K562 (cell line): ENCODE results near the gene AFF1. TPM values are rescaled to one million over a fixed set of nuclear protein-coding genes. Genes with fewer than 3 reads are reported as not detected.

Experiments
- ATAC-seq: fragments of 200-7000 bp; cut with Tn5 transposase; 3 replicates; pipeline ENCODE4 v1.9.1; 2020; ENCODE audit warnings: moderate library complexity
- BruUV-seq: library from RNA; stranded (reverse); fragments of 400-500 nt; replicated peaks from 2 replicates; lab custom pipeline; 2021; lab: Mats Ljungman, UMichigan
- CTCF ChIA-PET: fragments of 300-600 bp; formaldehyde crosslinking; extraction: SDS; loops from one replicate; lab custom pipeline; 2021; ENCODE audit warnings: low intra/inter-chr PET ratio; lab: Yijun Ruan, JAX
- POLR2A ChIA-PET: fragments of 300-600, 350-650 bp; sonication (Branson Sonifier 250); formaldehyde crosslinking; extraction: SDS; loops from one replicate; lab custom pipeline; 2021; ENCODE audit warnings: antibody characterized with exemption, inconsistent platforms; lab: Yijun Ruan, JAX
- DNase-seq, 4 experiments: peaks; one replicate each; pipeline versions ENCODE4 v3.0.0 to v3.0.0-alpha.2; 2011 to 2018; ENCODE audit warnings: low spot score in 3 of 4, mixed read lengths in 3 of 4; ENCODE audit errors: extremely low read depth in 1 of 4
- FAIRE-seq: peaks from 2 replicates; lab custom pipeline; 2011; peaks lifted over from hg19 to GRCh38; lab: Jason Lieb, UNC
- H2AFZ ChIP-seq: 2 replicates; pipeline ENCODE4 v1.6.0; 2011; ENCODE audit warnings: low read depth, low read length, control low read depth, inconsistent platforms
- H3K27ac ChIP-seq: fragments of 200-600 bp; 3 replicates; pipeline ENCODE4 v1.8.0; 2011; ENCODE audit warnings: low read depth, mild to moderate bottlenecking, control low read depth, inconsistent platforms, low read length, moderate library complexity, mixed read lengths; ENCODE audit errors: extremely low read depth
- H3K27me3 ChIP-seq, 2 experiments: fragments of 300-600 bp in 1 of 2; 2 replicates in 1 of 2; 3 replicates in 1 of 2; pipeline versions ENCODE4 v1.6.0 to v1.8.0; 2011; ENCODE audit warnings: inconsistent platforms in 2 of 2, low read length in 2 of 2, mild to moderate bottlenecking in 1 of 2, mixed read lengths in 1 of 2, moderate library complexity in 1 of 2; ENCODE audit not compliant: control insufficient read depth in 2 of 2, insufficient read depth in 2 of 2
- H3K36me3 ChIP-seq: fragments of 300-600 bp; 3 replicates; pipeline ENCODE4 v1.8.0; 2011; ENCODE audit warnings: mild to moderate bottlenecking, low read length, inconsistent platforms; ENCODE audit not compliant: control insufficient read depth, insufficient read depth
- H3K4me1 ChIP-seq, 2 experiments: fragments of 200-600 bp in 1 of 2; replicated peaks in 1 of 2; 2 replicates in 1 of 2; 3 replicates in 1 of 2; pipeline versions ENCODE4 v1.5.1 to v1.8.0; 2011; ENCODE audit warnings: inconsistent platforms in 2 of 2, low read length in 2 of 2, mild to moderate bottlenecking in 1 of 2, mixed read lengths in 1 of 2, moderate library complexity in 1 of 2; ENCODE audit not compliant: control insufficient read depth in 2 of 2, insufficient read depth in 2 of 2
- H3K4me2 ChIP-seq: 2 replicates; pipeline ENCODE4 v1.6.1; 2011; ENCODE audit warnings: low read length, control low read depth, inconsistent platforms, mixed read lengths; ENCODE audit not compliant: insufficient read depth
- H3K4me3 ChIP-seq: fragments of 200-600 bp; sonication (generic), shearing (Covaris generic); 2 replicates; pipeline ENCODE4 v1.5.1; 2016; ENCODE audit warnings: control low read depth, inconsistent platforms
- H3K79me2 ChIP-seq: fragments of 200-600 bp; 3 replicates; pipeline ENCODE4 v1.8.0; 2011; ENCODE audit warnings: low read length, inconsistent platforms; ENCODE audit not compliant: control insufficient read depth, insufficient read depth
- H3K9ac ChIP-seq, 2 experiments: 2 replicates each; pipeline versions ENCODE4 v1.6.0 to v1.6.1; 2011; ENCODE audit warnings: low read depth in 2 of 2, low read length in 2 of 2, control low read depth in 1 of 2, inconsistent platforms in 1 of 2, mild to moderate bottlenecking in 1 of 2, mixed read lengths in 1 of 2; ENCODE audit not compliant: insufficient read depth in 1 of 2
- H3K9me1 ChIP-seq: one replicate; pipeline ENCODE4 v1.6.0; 2011; ENCODE audit warnings: inconsistent platforms, mild to moderate bottlenecking, low read length, moderate library complexity; ENCODE audit not compliant: control insufficient read depth, insufficient read depth
- H3K9me3 ChIP-seq: replicated peaks from 2 replicates; pipeline ENCODE4 v1.5.1; 2011; ENCODE audit warnings: low read depth, low read length, inconsistent platforms; ENCODE audit not compliant: control insufficient read depth, insufficient read depth
- H4K20me1 ChIP-seq: replicated peaks from 2 replicates; pipeline ENCODE4 v1.6.1; 2011; ENCODE audit warnings: low read length, inconsistent platforms, mixed read lengths; ENCODE audit not compliant: control insufficient read depth, insufficient read depth
- TCF3 ChIP-seq: sonication (generic); formaldehyde crosslinking; IDR thresholded peaks from 2 replicates; pipeline ENCODE4 v1.4.0; 2020; ENCODE audit warnings: mild to moderate bottlenecking, missing genetic modification reagents
- ZNF12 ChIP-seq: sonication (generic); formaldehyde crosslinking; IDR thresholded peaks from 2 replicates; pipeline ENCODE4 v1.4.0; 2020; ENCODE audit warnings: mild to moderate bottlenecking, missing genetic modification reagents
- whole genome bisulfite sequencing: fragments of 100-300 bp; shearing (Covaris generic); methylation state at CpG from one replicate; pipeline ENCODE4 v1.1.6; 2016; ENCODE audit warnings: low coverage, mixed read lengths; ENCODE audit not compliant: insufficient coverage; ENCODE audit errors: missing lambda C conversion rate; 5-methylcytosine and 5-hydroxymethylcytosine counted together
- in situ Hi-C: fragments of 300-500 bp; cut with MboI; formaldehyde crosslinking; loops from 4 replicates; pipeline ENCODE4 v1.15.0; 2018; ENCODE audit warnings: inconsistent platforms, mixed read lengths
- intact Hi-C: fragments of 100-400 bp; cut with micrococcal nuclease; formaldehyde crosslinking; loops from 2 replicates; pipeline ENCODE4 v1.14.2; 2022
- polyA plus RNA-seq, 8 experiments: library from polyadenylated mRNA; depleted of rRNA in 4 of 8; stranded (reverse) in 5 of 8; unstranded in 3 of 8; fragments of >200 nt; fragmentation: Nextera tagmentation in 2 of 8; fragmentation: Illumina TruSeq in 1 of 8; extraction: Ambion mirVana in 2 of 8; extraction: Trizol in 1 of 8; gene quantifications; 2 replicates each; pipeline versions ENCODE4 v1.2.1 to v1.2.3, GENCODE V29; 2011 to 2014; ENCODE audit warnings: inconsistent platforms in 1 of 8, missing spikeins in 1 of 8
- total RNA-seq, 7 experiments: library from RNA; depleted of rRNA in 6 of 7; stranded (reverse); fragments of >200 nt in 6 of 7; fragmentation: Illumina TruSeq in 2 of 7; extraction: Trizol in 2 of 7; gene quantifications; 2 replicates each; pipeline versions ENCODE4 v1.2.1 to v1.2.3, GENCODE V29; 2011 to 2021; ENCODE audit warnings: low replicate concordance in 1 of 7
- TF ChIP-seq, protein P1 (sequence below): fragments of 450-650 bp; IDR thresholded peaks from 2 replicates; pipeline ENCODE4 v1.6.1; 2016
- TF ChIP-seq, protein P2 (sequence below): fragments of 450-650 bp; IDR thresholded peaks from 2 replicates; pipeline ENCODE4 v1.6.1; 2018; ENCODE audit not compliant: partially characterized antibody

The AFF1 gene
- total and polyA plus RNA-seq, 9 of the 15 experiments (the other 6 are each of a cell fraction or from before 2014, with no cell fraction given), result 4.1 to 47.5 (median 17.2) TPM

DNA sequence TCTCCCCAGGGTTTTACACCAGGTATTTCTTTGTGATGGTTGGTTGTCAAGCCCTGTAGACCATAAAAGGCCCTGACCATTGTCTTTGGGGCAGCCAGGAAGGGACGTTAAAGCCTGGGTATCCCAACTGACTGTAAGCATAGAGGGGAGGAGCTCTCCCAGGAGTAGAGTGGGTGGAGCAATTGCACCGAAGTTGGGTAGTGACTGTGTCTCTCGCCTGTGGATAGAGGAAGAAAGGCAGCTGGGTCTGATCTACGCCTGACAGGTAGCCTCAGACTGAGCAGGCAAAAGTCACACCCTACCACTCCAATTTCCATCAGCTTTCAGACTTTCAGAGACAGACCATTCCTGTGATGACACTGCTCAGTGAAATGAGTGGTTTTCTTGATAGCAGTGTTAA, 162.3 kb downstream of the AFF1 start:
- Histone ChIP-seq H3K4me3 (no peak overlapping the region), H3K4me2 (no peak overlapping the region; the same call in 1 of the 2 replicates), H2AFZ (no peak overlapping the region), H4K20me1 (0 out of 2 replicates have a peak, but pooled peaks cover 6% of the 10 kb centered on the region), H3K79me2 (peaks cover 8% of the 10 kb centered on the region; the same call in 2 of the 3 replicates), H3K27me3 (no peaks in the 10 kb centered on the region), H3K27ac (no peak overlapping the region)
- FAIRE-seq, result peak; percentile 77
- peak in 3 of 4 experiments; percentile 22 to 61 (median 52) for DNase-seq
- intact Hi-C loops, result no loop called here
- no peak for TF ChIP-seq ZNF12 (CRISPR knock-in tag)
- TF ChIP-seq, protein P1, sequence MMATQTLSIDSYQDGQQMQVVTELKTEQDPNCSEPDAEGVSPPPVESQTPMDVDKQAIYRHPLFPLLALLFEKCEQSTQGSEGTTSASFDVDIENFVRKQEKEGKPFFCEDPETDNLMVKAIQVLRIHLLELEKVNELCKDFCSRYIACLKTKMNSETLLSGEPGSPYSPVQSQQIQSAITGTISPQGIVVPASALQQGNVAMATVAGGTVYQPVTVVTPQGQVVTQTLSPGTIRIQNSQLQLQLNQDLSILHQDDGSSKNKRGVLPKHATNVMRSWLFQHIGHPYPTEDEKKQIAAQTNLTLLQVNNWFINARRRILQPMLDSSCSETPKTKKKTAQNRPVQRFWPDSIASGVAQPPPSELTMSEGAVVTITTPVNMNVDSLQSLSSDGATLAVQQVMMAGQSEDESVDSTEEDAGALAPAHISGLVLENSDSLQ, result 0 out of 2 replicates have a peak, but pooled peaks have one; percentile 18
- TF ChIP-seq, all 486 proteins: peak for 1
- Histone ChIP-seq H3K36me3 (peaks cover 42% of the 10 kb centered on the region), H3K9me3 (no peaks in the 10 kb centered on the region), H3K9ac (no peak overlapping the region), H3K9me1 (no peaks in the 10 kb centered on the region), H3K4me1 (peaks cover 5 to 18% of the 10 kb centered on the region in 2 experiments; a peak in 3 of 5 replicates)
- in situ Hi-C loops, result no loop called here
- ChIA-PET CTCF (no interaction called here), POLR2A (interaction anchor here (0.5 to 1.4 kb wide), 4 partner anchors 9 to 545 kb away, joined by 3 to 7 read pairs (median 3); no protein-coding TSS in a partner anchor)
- ATAC-seq, result peak; percentile 81
- BruUV-seq, result no TSS peak
- WGBS, result 8% methylated on average over 4 of the region's 4 CpGs

GRCh38 chr4:87100168-87100567, 165.4 kb downstream of the AFF1 start:
- Histone ChIP-seq H2AFZ (no peak overlapping the region), H3K9ac (no peak overlapping the region), H3K9me1 (no peaks in the 10 kb centered on the region), H3K79me2 (peaks cover 6% of the 10 kb centered on the region; the same call in 2 of the 3 replicates), H3K4me1 (peaks cover 0 to 9% of the 10 kb centered on the region in 2 experiments; a peak in 3 of 5 replicates), H3K27me3 (no peaks in the 10 kb centered on the region), H3K4me3 (no peak overlapping the region), H3K4me2 (no peak overlapping the region), H4K20me1 (no peaks in the 10 kb centered on the region), H3K27ac (no peak overlapping the region), H3K36me3 (peaks cover 23% of the 10 kb centered on the region; the same call in 2 of the 3 replicates), H3K9me3 (no peaks in the 10 kb centered on the region)
- in situ Hi-C loops (loop anchor here (25.0 kb wide), 1 partner anchor 588 kb away; no protein-coding TSS in a partner anchor), intact Hi-C loops (no loop called here)
- ChIA-PET CTCF (no interaction called here), POLR2A (interaction anchor here (0.7 kb wide), 1 partner anchor 155 kb away, joined by 3 read pairs; no protein-coding TSS in a partner anchor)
- no peak for FAIRE-seq
- WGBS, result 100% methylated on average over 1 of the region's 1 CpG
- TF ChIP-seq, protein P2, sequence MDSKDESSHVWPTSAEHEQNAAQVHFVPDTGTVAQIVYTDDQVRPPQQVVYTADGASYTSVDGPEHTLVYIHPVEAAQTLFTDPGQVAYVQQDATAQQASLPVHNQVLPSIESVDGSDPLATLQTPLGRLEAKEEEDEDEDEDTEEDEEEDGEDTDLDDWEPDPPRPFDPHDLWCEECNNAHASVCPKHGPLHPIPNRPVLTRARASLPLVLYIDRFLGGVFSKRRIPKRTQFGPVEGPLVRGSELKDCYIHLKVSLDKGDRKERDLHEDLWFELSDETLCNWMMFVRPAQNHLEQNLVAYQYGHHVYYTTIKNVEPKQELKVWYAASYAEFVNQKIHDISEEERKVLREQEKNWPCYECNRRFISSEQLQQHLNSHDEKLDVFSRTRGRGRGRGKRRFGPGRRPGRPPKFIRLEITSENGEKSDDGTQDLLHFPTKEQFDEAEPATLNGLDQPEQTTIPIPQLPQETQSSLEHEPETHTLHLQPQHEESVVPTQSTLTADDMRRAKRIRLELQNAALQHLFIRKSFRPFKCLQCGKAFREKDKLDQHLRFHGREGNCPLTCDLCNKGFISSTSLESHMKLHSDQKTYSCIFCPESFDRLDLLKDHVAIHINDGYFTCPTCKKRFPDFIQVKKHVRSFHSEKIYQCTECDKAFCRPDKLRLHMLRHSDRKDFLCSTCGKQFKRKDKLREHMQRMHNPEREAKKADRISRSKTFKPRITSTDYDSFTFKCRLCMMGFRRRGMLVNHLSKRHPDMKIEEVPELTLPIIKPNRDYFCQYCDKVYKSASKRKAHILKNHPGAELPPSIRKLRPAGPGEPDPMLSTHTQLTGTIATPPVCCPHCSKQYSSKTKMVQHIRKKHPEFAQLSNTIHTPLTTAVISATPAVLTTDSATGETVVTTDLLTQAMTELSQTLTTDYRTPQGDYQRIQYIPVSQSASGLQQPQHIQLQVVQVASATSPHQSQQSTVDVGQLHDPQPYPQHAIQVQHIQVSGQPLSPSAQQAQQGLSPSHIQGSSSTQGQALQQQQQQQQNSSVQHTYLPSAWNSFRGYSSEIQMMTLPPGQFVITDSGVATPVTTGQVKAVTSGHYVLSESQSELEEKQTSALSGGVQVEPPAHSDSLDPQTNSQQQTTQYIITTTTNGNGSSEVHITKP, result peak; percentile 16
- no peak for TF ChIP-seq TCF3
- no TSS peak for BruUV-seq
- ATAC-seq, result no peak
- DNase-seq, result no peak
